ENCODE measurements around the gene MYD88.

The MYD88 gene

GRCh38 chr3:38168151-38169026 is 29.9 kb downstream of the MYD88 start:
- no peak for DNase-seq

DNA sequence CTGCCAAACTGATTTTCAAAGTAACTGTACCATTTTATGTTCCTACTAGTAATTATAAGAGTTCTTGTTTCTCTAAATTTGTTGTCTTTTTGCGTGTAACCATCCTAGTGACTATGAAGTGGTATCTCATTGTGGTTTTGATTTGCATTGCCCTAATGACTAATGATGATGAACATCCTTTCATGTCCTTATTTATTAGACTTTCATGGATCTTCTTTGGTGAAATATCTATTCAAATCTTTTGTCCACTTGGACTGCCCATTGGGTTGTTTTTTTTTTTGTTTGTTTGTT is 30.5 kb downstream of the MYD88 start:
- DNase-seq: no peak

DNA sequence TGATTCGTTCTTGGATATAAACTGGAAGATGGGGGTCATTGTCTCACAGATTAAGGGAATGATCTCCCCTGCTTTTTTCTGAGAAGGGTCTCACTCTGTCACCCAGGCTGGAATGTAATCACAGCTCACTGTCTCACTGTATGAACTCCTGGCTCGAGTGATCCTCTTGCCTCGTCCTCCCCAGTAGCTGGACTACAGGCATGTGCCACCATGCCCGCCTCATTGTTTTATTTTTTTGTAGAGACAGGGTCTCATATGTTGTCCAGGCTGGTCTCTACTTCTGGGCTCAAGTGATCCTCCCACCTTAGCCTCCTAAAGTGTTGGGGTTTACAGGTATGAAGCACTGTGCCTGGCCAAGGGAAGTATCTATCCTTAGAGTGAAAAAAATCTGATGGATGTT is 32.3 kb downstream of the MYD88 start:
- no peak for DNase-seq

GRCh38 chr3:38171622-38172021 is 33.2 kb downstream of the MYD88 start:
- no peak for DNase-seq

- no peak for DNase-seq
These were observed 35.5 kb downstream of the MYD88 start for GRCh38 chr3:38173834-38174418.

DNA sequence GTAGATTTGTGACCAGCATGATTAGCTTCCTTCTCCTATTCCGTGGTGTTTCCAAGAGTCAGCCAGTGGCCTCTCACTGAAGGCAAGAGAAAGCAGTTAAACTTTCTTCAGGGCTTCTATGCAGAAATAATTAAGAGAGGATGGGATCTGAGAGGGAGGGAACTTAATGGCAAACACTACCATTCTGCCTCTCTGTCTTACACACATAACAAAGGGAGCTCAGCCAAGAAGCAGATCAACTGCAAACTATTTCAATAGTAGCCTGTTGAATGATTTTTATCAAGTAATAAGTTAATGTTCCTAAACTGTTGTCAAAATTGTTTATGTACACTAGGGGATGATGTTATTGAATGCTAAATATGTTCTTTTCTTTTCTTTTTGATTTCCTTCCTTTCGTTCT is 38.7 kb downstream of the MYD88 start:
- DNase-seq: no peak

DNA sequence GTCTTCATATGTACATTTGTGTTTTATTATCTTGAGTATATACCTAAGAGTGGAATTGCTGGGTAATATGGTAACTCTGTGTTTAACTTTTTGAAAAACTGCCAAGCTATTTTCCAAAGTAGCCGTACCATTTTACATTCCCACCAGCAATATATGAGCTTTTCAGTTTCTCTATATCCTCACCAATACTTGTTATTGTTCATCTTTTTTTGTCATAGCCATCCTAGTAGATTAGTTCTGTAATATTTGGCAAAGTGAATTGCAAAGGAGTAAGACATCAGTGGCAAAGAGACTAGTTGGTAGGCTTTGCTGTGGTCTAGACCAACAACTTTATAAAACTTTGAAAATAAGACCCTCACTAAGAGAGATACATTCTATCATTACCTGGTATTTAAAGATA is 48.3 kb downstream of the MYD88 start:
- no peak for DNase-seq

DNA sequence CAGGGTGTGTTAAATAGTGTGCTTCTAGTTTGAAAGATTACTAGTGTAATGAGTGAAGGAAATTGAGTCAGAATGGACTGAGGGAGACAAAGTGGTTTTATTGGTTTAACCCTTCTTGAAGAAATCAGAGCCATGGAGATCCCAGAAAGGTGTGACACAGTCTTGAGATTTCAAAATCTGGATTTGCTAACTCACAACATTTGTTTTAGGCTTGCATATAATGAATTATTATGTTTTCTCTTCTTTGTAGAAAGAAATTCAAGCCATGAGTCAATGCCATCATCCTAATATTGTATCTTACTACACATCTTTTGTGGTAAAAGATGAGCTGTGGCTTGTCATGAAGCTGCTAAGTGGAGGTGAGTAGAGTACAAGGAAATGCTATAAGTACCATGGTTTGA is 52.0 kb downstream of the MYD88 start:
- DNase-seq: no peak
